K562 treated with DMSO at 1 percent for 12 hours (cell line): ENCODE measurements around the gene IFTAP. TPM values are rescaled to one million over a fixed set of nuclear protein-coding genes. Genes with fewer than 3 reads are reported as not detected.

Source experiments
- total RNA-seq: library from RNA; unstranded; fragments of 300-600 nt; gene quantifications from 2 replicates; pipeline ENCODE4 v1.2.3, GENCODE V29; 2022; ENCODE audit not compliant: insufficient read depth

The IFTAP gene
- total RNA-seq: 26.0 and 34.2 TPM in 2 replicates

GRCh38 chr11:36594316-36594989 is at the start of gene IFTAP:
TSS of gene IFTAP (plus strand) at chr11:36594502. CDS start at chr11:36610104, 15,602 bp downstream.

GRCh38 chr11:36567694-36568093 is 26.6 kb upstream of the IFTAP start, which contains the start of gene RAG1:
TSS of gene RAG1 (plus strand) at chr11:36568007. CDS start at chr11:36573305, 5,298 bp downstream.

GRCh38 chr11:36598051-36598450 is 3.7 kb downstream of the IFTAP start, which contains the start of gene RAG2:
TSS of gene RAG2 (minus strand) at chr11:36598236. CDS start at chr11:36594168, 4,068 bp downstream.

Other genes with a start within 250 kb of the IFTAP start
- gene TRAF6, start 84.2 kb upstream of the IFTAP start, total RNA-seq: 2.9 and 11.4 TPM in 2 replicates
- gene RAG1, start 26.5 kb upstream of the IFTAP start, total RNA-seq: 0.70 and 3.4 TPM in 2 replicates
- not detected in 2 replicates for gene RAG2, start 3.7 kb downstream of the IFTAP start, total RNA-seq